Measurements from ENCODE around the gene YEATS4.

The YEATS4 gene

DNA sequence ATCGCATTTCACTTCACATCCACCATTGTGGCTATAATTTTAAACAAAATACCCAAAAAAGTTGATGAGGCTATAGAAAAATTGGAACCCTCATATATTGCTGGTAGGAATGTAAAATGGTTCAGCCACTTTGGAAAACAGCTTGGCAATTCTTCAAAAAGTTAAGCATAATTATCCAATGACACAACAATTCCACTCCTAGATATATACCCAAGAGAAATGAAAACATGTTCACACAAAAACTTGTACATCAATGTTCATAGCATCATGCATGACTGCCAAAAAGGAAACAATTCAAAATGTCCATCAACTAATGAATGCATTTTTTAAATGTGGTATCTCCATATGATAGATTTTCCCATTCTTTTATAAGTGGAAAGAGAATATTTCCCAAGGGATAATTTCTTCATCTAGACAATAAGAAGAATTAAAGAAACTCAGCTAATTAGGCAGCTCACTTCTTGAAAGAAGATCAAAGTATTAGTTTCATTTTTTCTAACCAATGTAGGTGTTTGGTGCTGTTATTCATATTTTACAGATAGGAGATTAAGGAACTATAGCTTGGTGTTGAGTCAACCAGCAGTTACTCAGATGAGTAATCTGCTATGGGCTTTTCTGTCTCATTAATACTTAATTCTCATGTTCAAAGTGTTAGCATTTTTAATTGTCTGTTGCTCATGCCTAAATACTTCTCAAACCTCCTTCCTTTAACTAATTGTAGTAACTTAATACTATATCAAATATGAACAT lies 32.8 kb downstream of the YEATS4 start:
- no peak for DNase-seq

DNA sequence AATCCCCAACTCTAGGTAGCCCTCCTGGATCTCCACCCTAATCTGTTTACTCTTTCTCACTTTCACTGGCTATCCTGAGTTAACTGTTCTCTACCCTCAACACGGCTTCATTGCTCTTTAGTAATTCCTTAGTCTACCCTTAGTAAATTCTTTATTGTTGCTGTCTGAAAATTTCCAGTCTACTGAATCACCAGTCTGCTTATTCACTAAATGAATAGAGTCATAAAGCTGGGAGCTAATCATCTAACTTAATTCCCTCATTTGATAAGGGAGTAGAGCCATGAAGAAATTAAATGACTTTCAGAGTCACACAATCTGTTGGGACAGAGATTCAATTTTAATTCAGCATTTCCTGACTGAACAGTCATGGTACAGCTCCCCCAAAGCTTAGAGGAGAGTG lies 36.5 kb downstream of the YEATS4 start:
- DNase-seq: no peak

DNA sequence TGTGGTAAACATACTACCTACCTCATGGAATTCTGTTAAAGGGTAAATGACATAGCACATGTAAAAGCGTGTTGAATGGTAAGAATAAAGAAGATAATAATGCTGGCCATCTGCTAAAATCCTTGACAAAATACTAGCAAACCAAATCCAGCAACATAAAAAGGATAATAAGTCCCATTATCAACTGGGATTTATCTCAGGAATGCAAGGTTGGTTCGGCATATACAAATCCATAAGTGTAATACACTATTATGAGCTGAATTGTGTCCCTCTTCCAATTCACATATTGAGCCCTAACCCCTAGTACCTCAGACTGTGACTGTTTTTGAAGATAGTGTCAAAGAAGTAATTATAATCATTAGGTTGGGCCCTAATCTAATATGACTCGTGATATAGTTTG lies 37.4 kb downstream of the YEATS4 start:
- DNase-seq: no peak

DNA sequence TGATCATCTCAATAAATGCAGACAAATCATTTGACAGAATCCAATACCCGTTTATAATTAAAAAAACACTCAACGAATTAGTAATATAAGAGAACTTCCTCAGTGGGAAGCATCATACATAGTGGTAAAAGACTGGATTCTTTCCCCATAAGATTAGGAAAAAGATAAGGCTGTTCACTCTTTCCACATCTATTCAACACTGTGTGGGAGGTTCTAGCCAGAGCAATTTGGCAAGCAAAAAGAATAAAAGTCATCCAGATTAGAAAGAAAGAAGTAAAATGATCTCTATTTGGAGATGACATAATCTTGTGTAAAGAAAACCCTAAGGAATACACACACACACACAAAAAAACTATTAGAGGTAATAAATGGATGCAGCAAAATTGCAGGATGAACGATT lies 38.4 kb downstream of the YEATS4 start:
- no peak for DNase-seq

DNA sequence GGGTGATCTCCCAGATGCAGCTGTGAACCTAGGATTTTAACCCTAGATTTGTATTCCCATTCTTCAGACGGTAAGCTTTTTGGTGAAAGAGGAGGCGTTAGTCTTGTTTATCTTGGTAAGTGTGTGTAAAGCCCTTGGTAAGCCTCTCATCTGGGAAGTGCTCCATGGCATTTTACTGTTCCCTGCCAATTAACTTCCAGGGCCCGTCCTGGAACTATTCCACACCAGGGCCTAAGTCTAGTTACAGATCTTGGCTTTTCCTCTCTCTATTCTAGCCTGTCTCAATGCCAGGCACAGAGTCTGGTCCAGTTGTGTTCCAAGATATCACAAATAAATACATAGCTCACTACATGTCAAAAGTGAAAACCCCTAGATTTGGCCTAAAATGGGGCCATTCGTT lies 42.4 kb downstream of the YEATS4 start:
- DNase-seq: no peak

DNA sequence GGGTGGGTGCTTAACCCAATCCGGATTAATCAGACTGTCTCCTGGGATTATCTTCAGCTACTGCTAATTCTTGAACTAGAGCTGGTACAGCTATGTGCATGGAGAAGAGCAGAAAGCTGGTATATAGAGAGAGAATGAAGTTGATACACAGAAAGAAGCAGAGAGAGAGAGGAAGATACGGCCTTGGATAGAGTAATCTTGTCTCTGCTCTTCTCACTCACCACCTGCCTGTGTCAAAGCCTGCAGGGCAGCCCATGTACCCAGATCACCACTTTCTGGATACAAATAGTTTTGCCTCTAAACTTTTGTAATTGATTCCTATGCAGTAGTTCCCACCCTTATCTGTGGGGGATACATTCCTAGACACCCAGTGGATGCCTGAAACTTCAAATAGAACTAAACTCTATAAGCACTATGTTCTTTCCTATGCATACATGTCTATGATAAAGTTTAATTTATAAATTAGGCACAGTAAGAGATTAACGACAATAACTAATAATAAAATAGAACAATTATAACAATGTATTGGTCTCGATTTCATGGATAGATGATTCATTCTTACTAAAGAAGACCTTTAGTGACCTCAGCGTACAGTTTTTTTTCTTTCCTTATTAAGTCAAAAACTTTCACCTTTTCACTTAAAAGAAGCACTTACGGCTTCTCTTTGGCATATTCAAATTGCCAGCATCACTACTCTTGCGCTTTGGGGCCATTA lies 45.5 kb downstream of the YEATS4 start:
- no peak for DNase-seq

DNA sequence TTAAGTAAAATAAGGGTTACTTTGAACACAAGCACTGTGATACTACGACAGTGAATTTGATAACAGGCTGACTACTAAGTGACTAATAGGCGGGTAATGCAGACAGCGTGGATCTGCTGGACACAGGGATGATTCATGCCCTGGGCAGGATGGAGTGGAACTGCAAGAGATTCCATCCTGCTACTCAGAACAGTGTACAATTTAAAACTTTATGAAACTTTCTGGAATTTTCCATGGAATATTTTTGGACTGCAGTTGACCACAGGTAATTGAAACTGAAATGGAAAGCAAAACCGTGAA lies 46.0 kb downstream of the YEATS4 start:
- no peak for DNase-seq

DNA sequence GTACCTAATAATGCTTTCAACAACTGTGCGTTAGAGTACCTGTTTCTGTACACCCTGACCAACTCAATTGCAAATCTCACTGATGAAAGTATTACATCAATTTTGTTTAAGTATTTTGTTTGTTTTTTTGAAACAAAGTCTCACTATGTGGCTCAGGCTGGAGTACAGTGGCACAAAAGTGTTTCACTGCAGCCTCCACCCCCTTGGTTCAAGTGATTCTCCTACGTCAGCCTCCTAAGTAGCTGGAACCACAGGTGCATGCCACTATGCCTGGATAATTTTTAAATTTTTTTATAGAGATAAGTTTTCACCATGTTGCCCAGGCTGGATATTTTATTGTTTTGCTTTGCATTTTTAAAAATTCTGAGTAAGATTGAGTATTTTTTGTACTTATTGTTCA lies 46.7 kb downstream of the YEATS4 start:
- DNase-seq: no peak

DNA sequence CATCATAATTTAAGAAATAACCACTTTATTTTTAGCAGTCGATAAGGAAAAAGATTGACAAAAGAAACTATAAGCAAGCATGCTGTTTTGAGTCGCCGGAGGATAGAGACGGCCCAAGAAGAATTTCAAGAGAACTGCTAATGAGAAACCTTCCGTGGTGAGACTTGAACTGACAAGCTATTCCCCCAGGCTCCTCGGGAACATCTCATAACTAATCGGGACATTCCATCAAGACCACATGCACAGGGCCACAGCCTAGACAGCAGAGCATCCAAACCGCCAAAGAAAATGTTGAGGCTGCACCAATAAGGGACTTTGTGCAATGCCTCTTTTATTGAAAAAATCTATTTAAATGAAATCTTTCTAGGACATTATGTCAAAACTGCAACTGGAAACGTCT lies 51.0 kb downstream of the YEATS4 start:
- no peak for DNase-seq

DNA sequence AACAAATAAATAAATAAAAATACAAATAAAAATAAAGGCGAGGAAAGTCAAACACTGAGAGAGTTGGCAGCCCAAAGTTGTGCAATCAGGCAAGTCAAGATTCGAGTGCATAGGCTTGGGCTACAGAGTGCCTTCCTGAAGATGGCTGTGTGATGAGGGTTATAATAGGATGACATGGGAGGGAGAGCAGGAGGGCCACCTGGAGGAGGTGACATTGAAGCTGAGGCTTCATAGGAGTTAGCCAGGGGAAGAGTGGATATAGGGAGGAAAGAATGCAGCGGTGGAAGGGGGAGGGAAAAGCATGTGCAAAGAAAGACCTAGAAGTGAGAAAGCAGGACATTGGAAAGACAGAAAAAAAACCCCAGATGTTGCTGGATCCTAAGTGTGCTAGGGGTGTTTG lies 53.1 kb downstream of the YEATS4 start:
- no peak for DNase-seq

DNA sequence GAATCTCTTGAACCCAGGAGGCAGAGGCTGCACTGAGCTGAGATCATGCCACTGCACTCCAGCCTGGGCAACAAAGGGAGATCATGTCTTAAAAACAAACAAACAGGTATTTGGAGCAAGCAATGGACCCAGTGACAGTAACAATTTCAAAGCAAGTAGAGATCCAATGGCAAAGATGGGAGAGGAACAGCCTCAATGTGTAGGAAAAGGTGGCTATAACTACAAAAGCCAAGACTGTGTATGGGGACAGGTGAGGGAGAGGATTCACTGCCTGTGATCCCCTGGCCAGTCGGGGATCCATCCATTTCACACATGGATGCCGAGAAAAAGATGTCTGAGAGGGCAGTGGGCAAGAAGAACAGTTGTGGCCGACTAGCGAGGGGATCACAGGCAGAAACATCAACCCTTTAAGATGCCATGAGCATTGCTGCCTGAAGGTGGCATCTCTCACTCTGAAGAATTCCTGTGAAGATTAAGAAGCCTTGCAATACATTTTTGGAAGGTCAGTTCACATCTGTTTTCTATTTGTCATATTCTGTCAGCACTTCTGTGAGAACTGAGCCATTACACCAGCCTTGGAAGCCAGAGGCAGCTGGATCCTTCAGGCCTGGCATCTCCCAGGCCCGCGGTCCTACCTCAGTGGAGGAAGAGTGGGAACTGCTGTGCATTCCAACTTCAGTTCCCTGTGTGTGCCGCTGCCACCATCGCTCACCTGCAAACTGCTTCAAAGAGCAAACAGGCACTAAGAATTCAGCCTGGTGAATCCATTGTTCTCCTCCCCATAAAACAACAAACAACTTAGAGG lies 56.1 kb downstream of the YEATS4 start:
- DNase-seq: peak; percentile 40 to 42

DNA sequence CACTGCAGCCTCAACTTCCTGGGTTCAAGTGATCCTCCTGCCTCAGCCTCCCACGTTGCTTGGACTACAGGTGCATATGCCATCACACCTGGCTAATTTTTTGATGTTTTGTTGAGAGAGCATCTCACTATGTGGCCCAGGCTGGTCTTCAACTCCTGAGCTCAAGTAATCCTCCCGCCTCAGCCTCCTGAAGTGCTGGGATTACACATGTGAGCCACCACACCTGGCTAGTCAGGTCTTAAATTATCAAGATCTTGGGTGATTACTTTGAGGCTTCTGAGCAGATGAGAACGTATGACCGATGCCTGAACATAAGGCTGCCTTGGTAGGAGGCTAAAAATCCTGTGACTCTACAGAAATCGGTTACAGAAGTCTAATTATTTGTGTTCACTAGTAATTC lies 57.7 kb downstream of the YEATS4 start:
- no peak for DNase-seq

DNA sequence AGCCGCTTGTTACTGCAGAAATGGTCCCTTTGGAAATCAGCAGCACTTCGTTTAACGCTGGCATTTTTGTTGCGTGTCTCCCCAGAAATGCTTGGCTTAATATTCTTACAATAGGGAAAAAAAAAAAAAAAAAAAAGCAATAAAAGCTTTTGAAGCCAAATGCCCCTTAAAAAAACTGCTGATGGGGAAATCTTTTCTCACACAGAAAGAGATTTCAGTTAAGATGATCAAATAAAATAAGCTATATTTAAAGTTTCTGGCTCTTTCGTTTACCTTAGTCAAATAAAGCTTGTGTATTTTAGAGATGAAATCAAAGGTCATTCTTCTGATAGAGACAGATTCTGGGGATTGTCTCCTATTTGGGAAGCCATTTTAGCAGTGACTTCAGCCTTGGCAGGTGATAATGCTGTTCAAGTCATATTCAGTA lies 58.2 kb downstream of the YEATS4 start:
- no peak for DNase-seq

DNA sequence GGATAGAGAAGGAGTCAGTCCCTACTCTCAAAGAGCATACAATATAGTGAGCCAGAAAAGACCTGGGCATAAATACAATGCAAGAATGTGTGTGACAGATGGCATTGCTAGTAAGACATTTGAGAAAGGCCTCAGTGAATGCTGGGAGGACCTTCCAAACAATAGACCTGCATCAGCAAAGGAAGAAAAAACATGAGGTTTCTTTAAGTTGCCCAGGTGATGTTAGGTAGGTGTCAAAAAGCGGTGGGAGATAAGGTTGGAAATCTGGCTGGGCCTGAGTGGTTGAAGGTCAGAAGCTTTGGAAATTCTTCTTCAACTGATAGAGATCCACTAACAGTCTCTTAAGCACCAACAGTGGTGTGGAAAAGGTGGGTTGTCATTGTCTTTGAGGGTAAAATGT lies 60.2 kb downstream of the YEATS4 start:
- no peak for DNase-seq

DNA sequence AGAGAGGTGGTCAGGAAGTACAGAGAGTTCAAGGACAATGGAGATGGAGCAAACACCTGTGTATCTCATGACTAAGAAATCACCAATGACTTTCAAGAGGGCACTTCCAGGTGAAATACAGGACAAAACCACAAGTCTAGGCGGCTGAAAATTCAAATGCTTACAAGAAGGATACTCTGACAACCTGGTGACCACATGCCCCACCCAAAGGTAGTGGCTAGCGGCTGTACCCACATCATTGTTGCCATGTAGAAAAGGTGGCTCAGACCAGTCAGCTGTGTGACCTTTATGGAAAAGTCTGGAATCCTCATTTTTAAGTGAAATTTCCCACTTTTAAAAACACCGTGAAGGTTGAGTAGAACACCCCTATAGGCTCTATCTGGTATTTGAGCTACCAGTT lies 62.0 kb downstream of the YEATS4 start:
- DNase-seq: no peak

DNA sequence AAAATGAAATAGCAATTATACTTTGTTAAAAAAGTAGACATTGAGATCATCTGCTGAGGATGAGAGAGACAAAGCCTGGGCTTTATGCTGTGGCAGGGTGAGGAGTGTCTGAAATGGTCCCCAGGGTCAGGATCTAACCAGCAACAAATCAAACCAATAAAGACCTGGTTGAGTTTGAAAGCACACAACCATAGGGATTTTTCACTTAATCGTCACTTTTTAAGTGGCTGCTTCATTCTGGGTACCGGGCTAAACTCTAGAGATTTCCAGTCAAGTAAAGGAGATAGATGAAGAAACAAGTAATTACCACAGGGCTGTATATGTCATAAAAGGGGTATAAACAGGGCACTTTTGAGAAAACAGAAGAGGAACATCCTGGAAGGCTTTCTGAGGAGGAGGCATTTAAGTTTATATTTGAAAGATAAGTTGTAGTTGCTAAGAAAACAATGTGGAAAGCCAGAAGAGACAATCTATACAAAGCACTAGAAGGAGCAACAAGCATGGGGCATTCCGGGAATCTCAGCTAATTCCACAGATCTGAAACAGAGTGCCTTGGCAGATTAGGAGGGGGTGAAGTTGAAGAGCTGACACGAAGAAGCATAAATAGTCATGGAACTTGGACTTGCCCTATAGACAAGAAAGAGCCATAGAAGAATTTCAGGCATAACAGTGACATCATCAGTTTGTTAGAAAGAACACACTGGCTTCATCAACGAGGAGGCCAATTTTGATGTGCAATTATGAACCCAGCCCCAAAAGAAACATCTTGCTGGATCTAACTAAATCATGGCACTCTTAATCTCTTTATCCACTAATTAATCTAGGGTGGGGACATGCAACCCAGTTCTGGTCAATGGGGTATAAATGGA lies 63.7 kb downstream of the YEATS4 start:
- no peak for DNase-seq

DNA sequence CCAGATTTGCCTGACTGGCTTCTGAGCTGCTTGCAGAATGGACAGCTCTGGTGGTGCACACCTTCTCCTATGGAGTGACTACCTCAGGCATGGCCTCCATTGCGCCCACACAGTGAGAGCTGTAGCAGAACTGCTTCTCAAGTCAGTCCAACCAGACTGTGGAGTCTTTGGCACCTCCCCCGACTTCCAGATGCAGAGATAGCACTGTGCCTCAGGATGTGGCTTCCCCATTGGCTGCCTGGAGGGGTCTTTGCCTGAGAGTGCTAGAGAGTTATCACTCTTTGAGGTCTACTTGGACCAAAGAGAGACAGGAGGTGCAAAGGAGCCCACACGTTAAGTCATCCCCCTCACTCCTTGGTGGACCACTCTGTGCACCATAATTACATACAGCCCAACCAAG lies 65.9 kb downstream of the YEATS4 start:
- no peak for DNase-seq

DNA sequence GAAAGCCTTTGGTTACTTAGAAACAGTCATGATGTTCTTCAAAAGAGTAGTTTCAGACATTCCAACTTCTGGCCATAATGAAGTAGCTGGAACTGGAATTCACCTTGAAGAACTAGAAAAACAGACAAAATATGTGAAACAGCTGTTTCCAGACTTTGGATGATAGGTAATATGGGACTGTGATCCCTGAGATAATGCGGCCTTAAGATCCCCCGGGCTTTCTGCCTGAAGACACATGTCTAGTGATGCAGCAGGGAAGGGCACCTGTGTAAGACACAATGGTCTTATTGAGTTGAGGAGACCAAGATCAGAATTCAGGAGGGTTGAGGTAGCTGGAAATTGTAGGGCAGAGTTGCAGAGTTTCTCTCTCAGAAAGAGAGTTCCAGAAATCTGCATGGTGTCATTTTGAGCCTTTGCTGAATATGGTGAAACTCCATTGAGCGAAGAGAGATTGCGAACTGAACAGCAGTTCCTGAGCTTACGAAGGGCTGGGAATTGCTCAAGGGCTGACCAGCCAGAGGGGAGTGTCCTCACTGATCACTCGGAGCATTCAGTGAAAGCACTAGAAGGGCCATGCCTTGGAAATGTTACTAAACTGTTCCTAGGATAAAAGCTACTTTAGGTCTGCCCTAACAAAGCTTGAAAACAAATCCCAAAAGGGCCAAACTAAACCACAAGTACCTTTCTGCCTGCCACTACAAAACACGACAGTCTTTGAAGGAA lies 69.0 kb downstream of the YEATS4 start:
- no peak for DNase-seq

DNA sequence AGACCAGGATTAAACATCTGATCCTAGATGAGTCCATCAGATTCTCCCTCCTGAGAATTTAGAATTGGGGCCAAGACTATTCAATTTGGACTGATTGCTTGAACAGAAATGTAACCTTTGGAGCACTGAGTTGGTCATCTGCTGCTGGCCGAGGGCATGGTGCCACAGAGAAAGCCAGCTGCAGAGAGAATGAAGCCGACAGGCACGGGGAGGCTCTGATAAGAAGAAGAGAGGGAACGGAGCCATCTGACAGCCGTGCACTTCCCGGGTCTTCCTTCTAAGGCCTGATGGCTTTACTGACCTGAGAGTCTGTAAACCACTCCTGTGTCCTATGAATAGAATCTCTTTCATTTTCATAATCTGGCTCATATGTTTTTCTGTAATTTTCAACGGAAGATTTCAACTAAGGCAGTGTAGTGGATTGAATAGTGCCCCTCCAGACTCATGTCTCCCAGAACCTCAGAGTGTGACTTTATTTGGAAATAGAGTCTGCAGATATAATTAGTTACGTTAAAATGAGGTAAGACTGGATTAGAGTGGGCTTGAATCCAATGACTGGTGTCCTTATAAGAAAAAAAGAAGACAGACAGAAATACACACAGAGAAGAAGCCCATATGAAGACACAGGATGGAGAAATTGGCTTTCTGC lies 71.5 kb downstream of the YEATS4 start:
- no peak for DNase-seq

DNA sequence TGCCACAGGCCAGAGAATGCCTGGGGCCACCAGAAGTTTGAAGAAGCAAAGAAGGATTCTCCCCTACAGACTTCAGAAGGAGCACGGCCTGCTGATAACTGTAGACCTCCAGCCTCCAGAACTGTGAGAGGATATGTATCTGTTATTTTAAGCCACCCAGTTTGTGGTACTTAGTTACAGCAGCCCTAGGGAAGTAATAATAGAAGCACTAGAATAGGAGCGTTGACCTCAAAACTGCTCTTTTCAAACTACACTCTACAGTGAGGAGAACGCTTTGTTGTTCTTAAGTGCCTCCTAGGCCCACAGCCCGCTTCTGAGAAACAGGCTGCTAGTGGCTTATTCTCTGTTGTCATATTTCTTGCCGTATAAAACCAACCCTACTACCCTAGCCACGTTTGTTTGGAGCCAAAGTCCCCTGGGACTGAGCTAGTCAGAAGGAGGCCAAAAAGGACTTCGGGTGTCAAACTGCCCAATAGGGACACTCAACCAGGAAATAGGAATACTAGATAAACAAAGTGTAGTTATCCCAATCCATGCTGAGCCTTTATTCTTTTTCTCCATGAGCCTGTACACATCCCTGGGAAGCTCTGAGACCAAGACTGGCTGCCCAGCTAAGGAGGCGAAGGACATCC lies 72.2 kb downstream of the YEATS4 start:
- DNase-seq: no peak

DNA sequence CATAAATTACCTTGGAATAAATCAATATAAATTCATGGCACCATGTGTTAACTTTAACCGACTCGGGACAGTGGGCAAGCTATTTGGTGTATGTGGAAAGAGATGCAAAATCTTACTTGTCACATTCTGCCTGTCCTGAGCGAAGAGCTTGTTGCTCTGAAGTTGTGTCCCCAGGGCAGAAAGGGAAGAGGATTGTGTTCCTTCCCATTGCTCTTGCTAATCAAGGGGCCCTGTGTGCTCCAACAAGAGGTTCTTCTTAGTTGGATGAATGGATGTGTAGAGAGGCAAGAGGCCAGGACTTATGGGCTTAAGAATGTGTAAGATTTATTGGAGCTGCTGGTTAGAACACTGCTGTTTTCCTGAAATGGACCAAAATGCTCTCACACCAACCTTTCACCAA lies 74.1 kb downstream of the YEATS4 start:
- DNase-seq: no peak
